H1 (cell line): ENCODE results near the gene CELF2. TPM values are rescaled to one million over a fixed set of nuclear protein-coding genes. Genes with fewer than 3 reads are reported as not detected.

Experiments used
- CTBP2 ChIP-seq: IDR thresholded peaks from 2 replicates; pipeline ENCODE4 v1.7.0; 2011; ENCODE audit warnings: borderline replicate concordance, mild to moderate bottlenecking, moderate library complexity, mixed read lengths, low read length; ENCODE audit not compliant: insufficient read depth, insufficient read length
- TAF1 ChIP-seq: IDR thresholded peaks from 2 replicates; pipeline ENCODE4 v1.6.1; 2011; ENCODE audit warnings: mild to moderate bottlenecking, low read depth, low read length
- TCF12 ChIP-seq: IDR thresholded peaks from 2 replicates; pipeline ENCODE4 v1.6.1; 2011; ENCODE audit warnings: low read depth, mild to moderate bottlenecking, low read length
- TEAD4 ChIP-seq: IDR thresholded peaks from 2 replicates; pipeline ENCODE4 v1.6.1; 2012; ENCODE audit warnings: low read depth, low read length, inconsistent platforms, mixed read lengths
- polyA plus RNA-seq, 7 experiments: library from polyadenylated mRNA; depleted of rRNA in 3 of 7; stranded (reverse) in 5 of 7; unstranded in 2 of 7; fragments of >200 nt in 5 of 7; fragments of 200-250 nt in 2 of 7; gene quantifications; 1 replicate in 5 of 7; 2 replicates in 1 of 7; 4 replicates in 1 of 7; pipeline versions ENCODE4 v1.2.1 to v1.2.3, GENCODE V29; 2011 to 2013; ENCODE audit warnings: missing spikeins in 2 of 7, mixed read lengths in 2 of 7
- total RNA-seq: library from RNA; stranded (reverse); fragmentation: NEBNext Ultra II Directional; extraction: Animal tissue kit (Norgen Biotek cat#: 25700); gene quantifications from 2 replicates; pipeline ENCODE4 v1.2.1, GENCODE V29; 2021

The CELF2 gene
- total and polyA plus RNA-seq, 2 of the 8 experiments (the other 6 are each of a cell fraction or from before 2014, with no cell fraction given): 18.3 to 22.7 TPM

DNA sequence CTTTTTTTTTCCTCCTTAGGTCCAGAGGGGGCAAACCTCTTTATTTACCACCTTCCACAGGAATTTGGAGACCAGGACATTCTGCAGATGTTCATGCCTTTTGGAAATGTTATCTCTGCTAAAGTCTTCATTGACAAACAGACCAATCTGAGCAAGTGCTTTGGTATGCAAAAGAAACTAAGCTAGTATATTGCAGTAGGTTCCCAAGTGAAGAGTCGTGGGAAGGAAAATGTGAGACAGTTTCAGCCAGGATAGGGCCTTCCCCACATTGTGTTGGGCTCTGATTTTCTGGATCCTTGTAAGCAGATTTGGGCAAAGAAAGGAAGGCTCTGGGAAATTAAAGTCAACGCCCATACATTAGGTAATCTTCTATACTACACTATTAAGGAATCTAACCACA lies 308.1 kb downstream of the CELF2 start (continued):
- TF ChIP-seq CTBP2 (no peak), TCF12 (no peak), TEAD4 (no peak), TAF1 (no peak)
